Activated CD8-positive, alpha-beta memory T cell treated with anti-CD3 and anti-CD28 coated beads for 24 hours (primary cell): ENCODE results near the gene NRP2.

Experiments used
- DNase-seq: peaks from one replicate; pipeline ENCODE4 v3.0.0-alpha.2; 2020

Gene NRP2

DNA sequence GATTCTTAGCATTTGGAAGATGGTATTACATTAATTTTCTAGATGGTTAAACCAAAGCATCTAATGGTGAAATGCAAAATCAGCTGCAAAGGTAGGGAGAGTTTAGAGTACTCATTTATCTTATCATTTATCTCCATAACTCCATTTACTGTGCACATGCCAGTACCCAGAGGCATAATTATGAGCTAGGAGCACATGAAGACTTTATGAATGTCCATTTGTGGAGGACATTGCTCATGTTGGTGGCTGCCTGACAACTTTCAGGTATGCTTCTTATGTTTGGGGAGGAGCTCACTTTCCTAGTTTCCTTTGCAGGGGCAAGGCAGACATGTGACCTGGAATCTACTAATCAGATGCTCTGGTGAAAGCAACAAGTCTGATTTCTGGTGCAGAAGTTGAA, 134.0 kb downstream of the NRP2 start:
- no peak for DNase-seq

GRCh38 chr2:205822579-205822978, 140.3 kb downstream of the NRP2 start:
- DNase-seq, result no peak

DNA sequence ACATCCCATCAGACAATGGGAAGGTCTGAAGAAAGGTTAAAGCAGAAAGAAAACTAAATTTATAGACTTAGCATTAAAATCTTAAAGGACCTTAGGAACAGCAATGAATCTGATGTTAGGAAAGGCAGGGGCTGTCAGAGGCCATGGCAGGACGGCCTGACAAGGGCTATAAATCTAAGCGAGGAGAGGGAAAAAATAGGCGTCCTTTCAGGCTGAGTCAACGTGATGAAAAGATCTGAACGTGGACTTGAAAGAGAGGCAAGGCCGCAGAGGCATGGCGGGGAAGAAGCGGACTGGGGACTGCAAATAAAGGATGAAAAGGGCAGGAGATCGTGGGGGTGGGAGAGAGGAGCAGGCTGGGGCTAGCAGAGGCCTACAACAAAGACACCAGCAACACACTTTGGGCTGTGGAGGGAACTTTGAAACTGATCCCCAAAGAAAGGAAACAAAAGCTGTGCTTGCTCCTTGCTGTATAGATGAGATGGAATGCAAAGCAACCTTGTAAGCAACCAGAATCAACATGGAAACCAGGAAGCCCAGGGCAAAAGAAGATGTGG, 145.6 kb downstream of the NRP2 start:
- no peak for DNase-seq

GRCh38 chr2:205833864-205834263, 151.6 kb downstream of the NRP2 start:
- no peak for DNase-seq

DNA sequence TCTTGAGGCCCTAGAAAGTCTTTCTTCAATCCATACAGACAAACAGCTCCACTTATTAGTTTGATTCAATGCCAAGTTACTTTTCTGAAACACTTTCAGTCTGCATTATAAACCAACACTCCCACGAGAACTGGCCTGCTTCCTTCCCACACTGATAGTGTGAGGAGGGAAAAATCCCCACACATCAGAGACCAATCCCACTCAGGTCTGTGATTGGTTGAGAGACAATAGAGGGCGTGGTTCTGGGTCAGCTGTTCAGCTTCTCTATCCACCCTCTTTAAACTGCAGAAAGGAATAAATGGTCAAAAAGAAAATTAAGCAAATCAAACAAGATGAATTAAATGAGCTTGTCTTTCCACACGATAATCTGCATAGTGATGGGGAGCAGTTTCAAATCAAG, 152.5 kb downstream of the NRP2 start:
- no peak for DNase-seq

DNA sequence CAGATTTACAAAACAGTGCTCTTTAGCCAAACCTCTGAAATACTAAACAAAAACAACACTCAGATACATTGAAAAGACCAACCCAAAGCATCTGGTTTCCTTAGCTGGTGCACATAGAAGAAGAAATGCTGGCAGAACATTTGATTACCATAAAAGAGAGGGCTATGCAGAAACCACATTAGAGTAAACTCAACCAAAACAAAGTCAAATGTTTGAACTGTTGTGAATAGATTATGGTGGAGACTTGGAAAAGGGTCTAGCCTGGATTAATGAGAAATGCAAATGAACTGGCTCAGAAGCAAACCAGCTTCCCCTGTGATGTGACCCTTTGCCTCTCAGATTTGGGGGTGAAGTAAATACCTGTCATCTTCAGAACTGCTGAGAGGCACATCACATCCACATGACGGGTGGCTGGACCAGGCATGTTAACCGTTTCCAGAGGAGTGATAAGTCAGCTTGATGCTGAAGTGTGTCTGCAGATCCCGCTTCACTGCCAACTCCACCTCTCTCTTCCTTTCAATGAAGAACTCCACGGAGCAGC, 153.0 kb downstream of the NRP2 start:
- no peak for DNase-seq

GRCh38 chr2:205835923-205836322, 153.6 kb downstream of the NRP2 start:
- no peak for DNase-seq

DNA sequence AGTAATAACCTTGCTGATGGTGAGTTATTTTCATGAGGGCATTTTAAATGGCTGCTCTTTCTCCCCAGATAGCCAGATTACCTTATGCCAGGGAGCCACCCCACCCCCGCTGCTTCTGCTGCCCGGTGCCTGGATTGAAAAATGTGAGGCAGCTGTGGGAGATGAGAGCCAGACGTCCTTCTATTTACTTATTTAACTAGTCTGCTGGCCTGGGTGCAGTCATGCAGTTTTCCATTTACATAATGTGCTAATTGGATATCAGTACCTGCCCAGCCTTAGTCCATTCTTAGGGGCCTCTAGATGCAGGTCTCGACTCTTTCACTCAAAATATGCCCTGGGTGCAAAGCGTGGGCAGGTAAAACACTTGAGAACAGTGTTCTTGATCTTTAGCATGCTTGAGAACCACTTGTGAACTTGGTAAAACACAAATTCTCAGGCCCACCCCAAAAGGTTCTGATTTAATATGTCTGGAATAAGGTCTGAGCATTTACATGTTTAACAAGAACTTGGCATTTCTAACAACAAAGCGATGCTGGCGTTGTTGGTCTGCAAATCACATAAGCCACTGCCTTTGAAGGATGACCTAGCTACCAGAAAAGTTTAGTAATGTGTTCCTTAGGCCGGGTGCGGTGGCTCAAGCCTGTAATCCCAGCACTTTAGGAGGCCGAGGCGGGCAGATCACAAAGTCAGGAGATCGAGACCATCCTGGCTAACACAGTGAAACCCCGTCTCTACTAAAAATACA, 154.3 kb downstream of the NRP2 start:
- no peak for DNase-seq

- DNase-seq, result no peak
Observed at GRCh38 chr2:205837663-205838062, 155.4 kb downstream of the NRP2 start.

GRCh38 chr2:205845446-205845845, 163.1 kb downstream of the NRP2 start:
- DNase-seq, result no peak
